HG02852 (cell line): ENCODE data around the gene GALNTL6.
"Not testable (repeated sequence)": the region's sequence is repeated elsewhere in the genome, so short reads cannot be mapped to it uniquely, and the experiment has no call there.

Experiments used
- ATAC-seq: cut with Tn5 transposase; IDR thresholded peaks from one replicate; pipeline ENCODE4 v1.9.1; 2021; ENCODE audit warnings: mild to moderate bottlenecking, moderate library complexity; ENCODE audit not compliant: unreplicated experiment

GALNTL6 gene

GRCh38 chr4:172963498-172964294 lies 1150.5 kb downstream of the GALNTL6 start:
- ATAC-seq: no peak

GRCh38 chr4:172970189-172970588 lies 1157.0 kb downstream of the GALNTL6 start:
- not testable (repeated sequence) for ATAC-seq

- no peak for ATAC-seq
These were observed 1161.4 kb downstream of the GALNTL6 start for GRCh38 chr4:172974586-172974985.

GRCh38 chr4:172975651-172976229 lies 1162.5 kb downstream of the GALNTL6 start:
- no peak for ATAC-seq

GRCh38 chr4:172977491-172978041 lies 1164.4 kb downstream of the GALNTL6 start:
- ATAC-seq: not testable (repeated sequence)

- ATAC-seq: no peak
These were observed 1165.6 kb downstream of the GALNTL6 start for GRCh38 chr4:172978848-172979247.

GRCh38 chr4:172979332-172979731 lies 1166.1 kb downstream of the GALNTL6 start:
- ATAC-seq: no peak

- ATAC-seq: no peak
These were observed 1167.0 kb downstream of the GALNTL6 start for GRCh38 chr4:172980219-172980618.

GRCh38 chr4:172982151-172982590 lies 1169.0 kb downstream of the GALNTL6 start:
- ATAC-seq: peak; percentile 25

GRCh38 chr4:172983014-172983413 lies 1169.8 kb downstream of the GALNTL6 start:
- no peak for ATAC-seq

- no peak for ATAC-seq
These were observed 1170.4 kb downstream of the GALNTL6 start for GRCh38 chr4:172983631-172984030.

GRCh38 chr4:172985552-172985951 lies 1172.3 kb downstream of the GALNTL6 start:
- ATAC-seq: no peak

GRCh38 chr4:172986114-172986513 lies 1172.9 kb downstream of the GALNTL6 start:
- peak; percentile 89 for ATAC-seq

GRCh38 chr4:172989984-172990820 lies 1177.0 kb downstream of the GALNTL6 start:
- ATAC-seq: no peak

- no peak for ATAC-seq
These were observed 1179.6 kb downstream of the GALNTL6 start for GRCh38 chr4:172992648-172993378.

GRCh38 chr4:172995161-172995560 lies 1182.0 kb downstream of the GALNTL6 start:
- no peak for ATAC-seq

- ATAC-seq: no peak
These were observed 1182.5 kb downstream of the GALNTL6 start for GRCh38 chr4:172995704-172996103.

- ATAC-seq: no peak
These were observed 1183.5 kb downstream of the GALNTL6 start for GRCh38 chr4:172996571-172997216.

- ATAC-seq: no peak
These were observed 1184.0 kb downstream of the GALNTL6 start for GRCh38 chr4:172997217-172997609.

GRCh38 chr4:172997856-172998255 lies 1184.7 kb downstream of the GALNTL6 start:
- no peak for ATAC-seq
